ENCODE measurements around the gene SLC35B4. TPM values are rescaled to one million over a fixed set of nuclear protein-coding genes. Genes with fewer than 3 reads are reported as not detected.

Gene SLC35B4
- total RNA-seq, 1 experiment from 2014 or later: 13.3 TPM

- no peak for DNase-seq
- Mint-ChIP-seq H3K27ac (ENCODE audit: unreplicated experiment) (no peak overlapping the region), H3K4me3 (ENCODE audit: low read depth, unreplicated experiment) (no peak overlapping the region), H3K36me3 (ENCODE audit: insufficient read depth, unreplicated experiment) (no peaks in the 10 kb centered on the region), H3K27me3 (ENCODE audit: unreplicated experiment) (no peaks in the 10 kb centered on the region), H3K4me1 (ENCODE audit: low read depth, unreplicated experiment) (peaks cover 8% of the 10 kb centered on the region), H3K9me3 (ENCODE audit: low read depth, unreplicated experiment) (no peaks in the 10 kb centered on the region)
- TF ChIP-seq CTCF (IDR thresholded peaks at IDR 0.05; ENCODE audit: unreplicated experiment): no peak
- CTCF ChIA-PET: no interaction called here
- intact Hi-C loops (cut with micrococcal nuclease; ENCODE audit: unreplicated experiment): no loop called here
- BruUV-seq (replicated peaks): no TSS peak
Observed at GRCh38 chr7:134289423-134289822, 27.3 kb downstream of the SLC35B4 start.

- CTCF ChIA-PET: no interaction called here
- no peak overlapping the region for H3K4me3 Mint-ChIP-seq (ENCODE audit: low read depth, unreplicated experiment)
- H3K9me3 Mint-ChIP-seq (ENCODE audit: low read depth, unreplicated experiment): no peaks in the 10 kb centered on the region
- intact Hi-C loops (cut with micrococcal nuclease; ENCODE audit: unreplicated experiment): no loop called here
- H3K4me1 Mint-ChIP-seq (ENCODE audit: low read depth, unreplicated experiment): peaks cover 8% of the 10 kb centered on the region
- no peak overlapping the region for H3K27ac Mint-ChIP-seq (ENCODE audit: unreplicated experiment)
- no TSS peak for BruUV-seq (replicated peaks)
- H3K36me3 Mint-ChIP-seq (ENCODE audit: insufficient read depth, unreplicated experiment): no peaks in the 10 kb centered on the region
- TF ChIP-seq CTCF (IDR thresholded peaks at IDR 0.05; ENCODE audit: unreplicated experiment): no peak
- no peaks in the 10 kb centered on the region for H3K27me3 Mint-ChIP-seq (ENCODE audit: unreplicated experiment)
- no peak for DNase-seq
Observed at GRCh38 chr7:134287916-134288659, 28.6 kb downstream of the SLC35B4 start.

GRCh38 chr7:134284952-134285351 is 31.8 kb downstream of the SLC35B4 start:
- intact Hi-C loops (cut with micrococcal nuclease; ENCODE audit: unreplicated experiment): no loop called here
- no peak for TF ChIP-seq CTCF (IDR thresholded peaks at IDR 0.05; ENCODE audit: unreplicated experiment)

GRCh38 chr7:134284011-134284410 is 32.7 kb downstream of the SLC35B4 start:
- H3K27me3 Mint-ChIP-seq (ENCODE audit: unreplicated experiment): no peaks in the 10 kb centered on the region
- peaks cover 7% of the 10 kb centered on the region for H3K4me1 Mint-ChIP-seq (ENCODE audit: low read depth, unreplicated experiment)
- BruUV-seq (replicated peaks): no TSS peak
- no peak overlapping the region for H3K27ac Mint-ChIP-seq (ENCODE audit: unreplicated experiment)
- CTCF ChIA-PET: no interaction called here
- no peaks in the 10 kb centered on the region for H3K9me3 Mint-ChIP-seq (ENCODE audit: low read depth, unreplicated experiment)
- no peak for TF ChIP-seq CTCF (IDR thresholded peaks at IDR 0.05; ENCODE audit: unreplicated experiment)
- no peaks in the 10 kb centered on the region for H3K36me3 Mint-ChIP-seq (ENCODE audit: insufficient read depth, unreplicated experiment)
- no peak overlapping the region for H3K4me3 Mint-ChIP-seq (ENCODE audit: low read depth, unreplicated experiment)
- no peak for DNase-seq
- intact Hi-C loops (cut with micrococcal nuclease; ENCODE audit: unreplicated experiment): no loop called here

More at GRCh38 chr7:134284952-134285351, 31.8 kb downstream of the SLC35B4 start:
- CTCF ChIA-PET: no interaction called here
- BruUV-seq (replicated peaks): no TSS peak
- no peak overlapping the region for H3K4me3 Mint-ChIP-seq (ENCODE audit: low read depth, unreplicated experiment)
- H3K27me3 Mint-ChIP-seq (ENCODE audit: unreplicated experiment): no peaks in the 10 kb centered on the region
- H3K36me3 Mint-ChIP-seq (ENCODE audit: insufficient read depth, unreplicated experiment): no peaks in the 10 kb centered on the region
- H3K9me3 Mint-ChIP-seq (ENCODE audit: low read depth, unreplicated experiment): no peaks in the 10 kb centered on the region
- H3K4me1 Mint-ChIP-seq (ENCODE audit: low read depth, unreplicated experiment): peaks cover 9% of the 10 kb centered on the region
- no peak overlapping the region for H3K27ac Mint-ChIP-seq (ENCODE audit: unreplicated experiment)
- no peak for DNase-seq

Measured in Calu3 (cell line).